PFSK-1 (cell line): ENCODE results near the gene COP1.

Experiments used
- FOXP2 ChIP-seq: optimal IDR thresholded peaks from 2 replicates; pipeline ENCODE3; 2011; ENCODE audit warnings: borderline replicate concordance, control low read depth, inconsistent platforms; ENCODE audit not compliant: insufficient read depth; ENCODE audit errors: extremely low read length, extremely low read depth
- POLR2AphosphoS5 ChIP-seq: IDR thresholded peaks from 2 replicates; pipeline ENCODE4 v1.6.1; 2012; ENCODE audit warnings: low read depth, mild to moderate bottlenecking, control low read depth, low read length, moderate library complexity
- REST ChIP-seq, 2 experiments: IDR thresholded peaks; 2 replicates each; pipeline versions ENCODE4 v1.6.1 to v1.8.0; 2011 to 2012; ENCODE audit warnings: low read depth in 2 of 2, low read length in 2 of 2, control low read depth in 1 of 2, inconsistent platforms in 1 of 2, mild to moderate bottlenecking in 1 of 2, moderate library complexity in 1 of 2; ENCODE audit not compliant: insufficient read depth in 1 of 2
- TAF1 ChIP-seq: IDR thresholded peaks from 2 replicates; pipeline ENCODE4 v1.6.1; 2012; ENCODE audit warnings: low read length, control low read depth, borderline replicate concordance; ENCODE audit not compliant: insufficient read depth

GRCh38 chr1:176009951-176010350 lies 197.1 kb downstream of the COP1 start:
- TF ChIP-seq TAF1: no peak
- TF ChIP-seq POLR2AphosphoS5: no peak
- no peak for TF ChIP-seq REST (IDR thresholded peaks at IDR 0.05; ENCODE audit: insufficient read depth in 1 of 2, low read depth in 2 of 2, low read length in 2 of 2)
- no peak for TF ChIP-seq FOXP2
